HG02678 (cell line): Measurements from ENCODE around the gene TRIM29.

ENCODE experiments used
- ATAC-seq: cut with Tn5 transposase; IDR thresholded peaks from one replicate; pipeline ENCODE4 v1.9.1; 2021; ENCODE audit warnings: mild to moderate bottlenecking, moderate library complexity; ENCODE audit not compliant: unreplicated experiment

The TRIM29 gene

GRCh38 chr11:120065876-120066275 lies 72.0 kb downstream of the TRIM29 start:
- no peak for ATAC-seq

GRCh38 chr11:120065176-120065575 lies 72.7 kb downstream of the TRIM29 start:
- ATAC-seq, result no peak

- no peak for ATAC-seq
Observed at GRCh38 chr11:120064341-120064740, 73.6 kb downstream of the TRIM29 start.

- ATAC-seq, result no peak
Observed at GRCh38 chr11:120063686-120064340, 74.1 kb downstream of the TRIM29 start.

- no peak for ATAC-seq
Observed at GRCh38 chr11:120062561-120062930, 75.4 kb downstream of the TRIM29 start.

- no peak for ATAC-seq
Observed at GRCh38 chr11:120061761-120062560, 76.0 kb downstream of the TRIM29 start.
